Effector CD8-positive, alpha-beta T cell (primary cell): ENCODE measurements around the gene ASIC1.
A peak's percentile ranks its signal among the peaks of the same experiment; 100 is the strongest.

Experiments
- DNase-seq: peaks from one replicate; lab custom pipeline; 2025; lab: John Stamatoyannopoulos, UW

Gene ASIC1

DNA sequence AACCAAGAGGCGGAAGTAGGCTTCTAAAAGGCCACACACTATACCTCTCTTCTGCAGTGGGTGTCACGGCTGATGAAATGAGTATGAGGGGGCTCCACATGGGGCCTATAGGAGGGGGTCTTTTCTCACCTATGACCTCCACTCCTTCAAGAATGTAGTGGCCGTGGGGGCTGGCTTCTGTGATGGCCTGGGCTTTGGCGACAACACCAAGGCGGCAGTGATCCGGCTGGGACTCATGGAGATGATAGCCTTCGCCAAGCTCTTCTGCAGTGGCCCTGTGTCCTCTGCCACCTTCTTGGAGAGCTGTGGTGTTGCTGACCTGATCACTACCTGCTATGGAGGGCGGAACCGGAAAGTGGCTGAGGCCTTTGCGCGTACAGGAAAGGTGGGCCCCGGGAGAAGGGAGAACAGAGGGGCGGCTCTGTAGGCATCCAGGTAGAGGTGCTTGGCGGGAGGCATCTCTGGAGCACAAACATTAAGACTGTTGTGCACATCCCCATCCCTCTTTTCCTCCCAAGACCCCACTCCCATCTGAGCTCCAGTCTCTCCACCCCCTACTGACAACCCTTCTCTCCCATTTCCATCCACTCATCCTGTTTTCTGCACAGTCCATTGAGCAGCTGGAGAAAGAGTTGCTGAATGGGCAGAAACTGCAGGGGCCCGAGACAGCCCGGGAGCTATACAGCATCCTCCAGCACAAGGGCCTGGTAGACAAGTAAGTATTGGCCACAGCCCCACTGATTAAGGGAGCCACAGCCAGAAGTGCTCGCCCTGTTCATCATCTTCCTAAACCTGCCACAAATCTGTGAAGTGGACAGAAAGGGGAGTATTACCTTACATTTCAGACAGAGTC is 50.2 kb downstream of the ASIC1 start:
- DNase-seq: no peak

DNA sequence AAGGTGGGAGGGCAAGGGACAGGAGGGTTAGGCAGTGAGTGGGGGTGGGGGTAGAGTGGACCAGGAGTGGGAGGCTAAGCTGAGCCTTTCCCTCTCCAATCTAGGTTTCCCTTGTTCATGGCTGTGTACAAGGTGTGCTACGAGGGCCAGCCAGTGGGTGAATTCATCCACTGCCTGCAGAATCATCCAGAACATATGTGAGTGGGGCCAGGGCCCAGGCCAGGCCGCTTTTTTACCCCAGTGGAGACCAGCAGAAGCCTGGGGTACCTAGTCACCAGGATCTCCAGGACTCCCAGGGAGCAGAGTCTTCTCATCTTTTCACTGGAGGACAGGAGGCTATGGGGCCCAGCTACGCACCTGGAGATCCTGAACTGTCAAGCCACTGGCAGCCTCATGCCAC is 51.9 kb downstream of the ASIC1 start:
- DNase-seq: no peak

DNA sequence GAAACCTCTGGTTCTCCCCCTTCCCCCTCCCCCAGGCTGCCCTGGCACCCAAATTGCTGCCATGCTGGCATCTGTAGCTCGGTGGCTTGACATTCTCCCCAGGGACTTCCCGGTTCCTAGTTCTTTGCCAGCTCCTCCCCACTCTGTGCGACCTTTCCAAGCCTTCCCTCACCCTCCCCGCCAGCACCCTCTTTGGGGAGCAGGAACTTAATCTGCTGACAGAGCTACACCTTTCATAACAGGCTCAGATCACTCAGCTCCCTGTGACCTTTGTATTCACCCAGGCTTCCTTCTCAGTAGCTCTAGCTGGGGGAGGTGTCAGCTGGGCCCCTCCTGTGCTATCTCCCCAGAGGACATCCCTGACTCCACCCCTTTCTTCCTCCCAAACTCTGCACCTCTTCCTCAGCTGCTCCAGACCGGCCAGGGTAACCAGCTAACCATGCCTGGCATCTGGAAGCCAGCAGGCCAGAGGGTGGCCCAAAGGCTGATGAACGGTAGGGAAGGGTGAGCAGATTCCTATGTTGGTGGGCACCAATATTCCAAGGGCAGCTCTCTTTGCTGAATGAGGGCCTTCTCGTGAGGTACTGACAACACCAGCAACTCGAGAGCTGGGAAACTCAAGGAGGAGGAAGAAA is 52.8 kb downstream of the ASIC1 start:
- no peak for DNase-seq

DNA sequence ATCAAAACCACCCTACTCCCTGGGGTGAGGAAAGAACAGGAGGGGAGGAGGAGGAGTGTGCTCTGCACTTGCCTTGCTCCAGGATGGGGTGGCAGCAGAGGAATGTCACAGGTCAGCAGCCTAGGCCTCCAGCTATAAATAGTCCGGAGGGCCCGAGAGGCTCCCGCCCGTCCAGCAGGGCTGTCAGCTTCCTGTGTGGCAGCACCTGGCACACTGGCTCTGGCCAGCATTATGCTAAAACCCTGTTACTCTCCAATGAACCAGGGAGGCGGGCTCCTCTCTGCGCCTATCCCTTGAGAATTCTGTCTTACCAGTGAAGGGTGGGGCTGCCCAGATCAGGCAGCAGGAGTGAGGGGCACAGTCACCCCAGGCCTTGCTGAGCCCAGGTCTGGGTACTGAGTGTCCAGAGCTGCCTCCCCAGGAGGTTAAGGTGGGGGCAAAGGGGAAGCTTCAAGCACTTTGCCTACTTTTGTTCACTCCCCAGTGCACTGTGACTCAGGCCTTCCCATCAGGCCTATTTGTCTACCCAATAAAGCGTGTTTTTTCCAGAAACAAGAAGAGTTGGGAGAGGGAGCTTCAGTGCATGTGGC is 53.5 kb downstream of the ASIC1 start:
- DNase-seq: no peak

DNA sequence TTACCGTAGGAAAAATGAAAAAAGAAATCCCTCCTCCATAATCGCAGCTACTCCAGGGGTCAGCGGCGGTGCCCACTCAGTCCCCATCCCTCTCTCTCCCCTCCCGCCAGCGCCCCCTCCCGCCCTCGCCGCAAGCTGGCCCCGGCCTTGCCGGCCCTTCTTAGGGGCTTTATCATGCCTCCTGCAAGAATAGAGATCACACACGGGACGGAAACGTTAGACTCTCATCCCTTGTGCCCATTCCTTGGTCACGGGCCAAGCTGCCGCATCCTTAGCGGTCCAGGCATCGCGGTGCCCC is 53.9 kb downstream of the ASIC1 start:
- no peak for DNase-seq

DNA sequence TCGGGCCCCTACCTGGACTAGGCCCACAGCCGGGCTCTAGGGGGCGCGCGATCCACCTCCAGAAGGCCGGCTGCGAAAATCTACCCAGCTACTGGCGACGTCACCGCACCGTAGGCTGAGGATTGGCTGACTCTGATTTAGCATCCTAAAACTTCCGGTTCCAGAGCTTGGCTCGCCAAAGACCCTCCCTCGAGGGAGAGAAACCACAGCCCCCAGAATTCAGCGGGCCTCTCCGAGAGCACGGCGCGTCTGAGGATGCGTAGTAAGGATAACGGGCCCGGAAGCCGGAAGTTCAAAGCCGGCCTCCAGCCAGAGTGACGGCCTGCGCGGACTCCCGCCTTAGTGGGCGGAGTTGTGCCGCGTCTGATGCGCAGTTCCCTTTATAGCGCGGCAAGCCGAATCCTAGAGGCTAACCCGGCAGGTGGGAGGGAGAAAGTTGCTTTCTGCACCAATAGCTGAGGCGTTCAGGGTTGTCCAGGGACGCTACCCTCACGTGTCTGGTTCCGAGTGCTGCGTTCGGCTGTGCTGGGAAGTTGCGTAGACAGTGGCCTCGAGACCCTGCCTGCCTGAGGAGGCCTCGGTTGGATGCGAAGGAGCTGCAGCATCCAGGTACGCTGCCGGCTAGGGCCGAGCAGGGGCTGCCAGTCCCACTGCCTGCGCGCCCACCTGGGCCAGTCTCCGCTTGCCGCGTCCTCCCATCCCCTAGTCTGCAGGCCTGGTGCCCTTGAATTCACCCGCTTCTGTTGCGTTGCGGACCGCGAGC is 54.5 kb downstream of the ASIC1 start, which contains the start of gene COX14:
TSS of gene COX14 (plus strand) at position 544 of the 763 bp plus-strand sequence. CDS start 7,808 bp downstream, outside the sequence.
- DNase-seq: peak; percentile 98

DNA sequence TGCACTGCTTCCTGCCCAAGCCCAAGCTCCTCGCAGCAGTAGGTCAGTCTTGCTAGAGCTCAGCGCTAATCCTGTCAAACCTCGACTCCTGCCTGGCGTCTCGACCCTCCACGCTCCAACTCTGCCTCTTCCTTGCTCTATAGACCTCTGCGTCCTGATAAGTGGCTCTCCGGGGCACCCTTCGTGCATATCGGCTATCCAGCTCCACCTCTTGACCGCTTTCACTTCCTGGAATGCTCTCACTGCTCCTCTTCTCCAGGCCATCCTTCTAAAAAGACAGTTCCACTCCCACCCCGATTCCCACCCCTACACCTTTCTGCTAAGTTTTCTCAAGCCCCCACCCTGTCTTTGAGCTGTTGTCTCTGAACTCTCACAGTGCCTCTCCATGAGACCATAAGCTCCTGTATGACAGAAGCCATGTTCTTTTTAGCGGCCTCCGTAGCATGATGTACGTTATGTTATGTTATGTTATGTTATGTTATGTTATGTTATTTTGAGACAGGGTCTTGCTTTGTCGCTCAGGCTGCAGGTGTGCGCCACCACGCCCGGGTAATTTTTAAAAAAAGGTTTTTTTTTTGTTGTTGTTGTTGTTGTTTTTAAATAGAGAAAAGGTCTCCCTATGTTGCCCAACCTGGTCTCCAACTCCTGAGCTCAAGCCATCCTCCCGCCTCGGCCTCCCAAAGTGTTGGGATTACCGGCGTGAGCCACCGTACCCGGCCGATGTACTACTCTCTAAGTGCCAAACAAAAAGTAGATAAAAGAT is 55.2 kb downstream of the ASIC1 start:
- no peak for DNase-seq

DNA sequence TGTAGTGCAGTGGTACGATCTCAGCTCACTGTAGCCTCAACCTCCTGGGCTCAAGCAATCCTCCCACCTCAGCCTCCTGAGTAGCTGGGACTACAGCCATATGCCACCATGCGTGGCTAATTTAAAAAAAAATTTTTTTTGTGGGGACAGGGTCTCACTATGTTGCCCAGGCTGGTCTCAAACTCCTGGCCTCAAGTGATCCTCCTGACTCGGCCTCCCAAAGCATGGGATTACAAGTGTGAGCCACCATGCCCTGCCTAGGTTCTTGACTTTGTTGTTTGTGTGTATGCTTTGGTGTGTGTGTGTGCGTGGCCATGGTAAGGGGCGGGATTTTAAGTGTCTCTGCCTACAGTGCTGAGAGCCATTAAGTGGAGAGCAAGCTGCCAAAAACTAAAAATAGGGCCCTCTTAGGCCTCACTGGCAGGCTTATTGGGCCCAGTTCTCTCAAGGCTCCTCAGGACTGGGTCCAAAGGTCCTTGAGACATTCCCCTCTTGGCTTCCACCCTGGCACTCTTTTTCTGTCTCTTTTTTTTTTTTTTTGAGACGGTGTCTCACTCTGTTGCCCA is 59.7 kb downstream of the ASIC1 start:
- no peak for DNase-seq

DNA sequence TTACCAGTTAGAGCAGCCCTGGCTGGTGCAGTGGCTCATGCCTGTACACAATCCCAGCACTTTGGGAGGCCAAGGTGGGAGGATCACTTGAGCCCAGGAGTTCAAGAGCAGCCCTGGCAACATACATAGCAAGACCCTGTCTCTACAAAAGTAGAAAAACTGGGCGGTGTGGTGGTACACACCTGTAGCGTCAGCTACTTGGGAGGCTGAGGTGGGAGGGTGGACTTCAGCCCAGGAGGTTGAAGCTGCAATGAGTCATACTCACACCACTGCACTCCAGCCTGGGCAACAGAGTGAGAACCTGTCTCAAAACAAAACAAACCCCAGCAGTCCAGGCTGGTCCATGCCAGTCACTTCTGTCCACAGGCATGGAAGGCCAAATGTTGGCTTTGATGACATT is 62.0 kb downstream of the ASIC1 start:
- no peak for DNase-seq

DNA sequence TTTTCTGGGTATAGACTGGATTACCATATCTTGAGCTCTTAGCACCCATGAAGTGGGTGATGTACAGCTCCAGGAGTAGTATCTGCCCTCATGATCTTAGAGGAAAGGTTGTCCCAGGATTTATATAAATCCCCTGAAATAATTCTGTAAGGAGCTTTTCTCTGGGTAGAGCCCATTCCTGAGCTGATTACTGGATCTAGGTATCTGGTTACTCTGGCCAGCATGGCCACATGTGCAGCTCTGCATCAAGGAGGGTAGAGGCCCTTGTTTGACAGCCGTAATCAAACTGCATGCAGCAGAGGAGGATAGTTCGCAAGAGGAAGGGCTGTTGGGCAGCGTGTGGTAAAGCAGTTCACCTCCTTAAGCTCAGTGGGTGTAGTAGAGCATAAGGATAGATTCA is 63.1 kb downstream of the ASIC1 start:
- no peak for DNase-seq

DNA sequence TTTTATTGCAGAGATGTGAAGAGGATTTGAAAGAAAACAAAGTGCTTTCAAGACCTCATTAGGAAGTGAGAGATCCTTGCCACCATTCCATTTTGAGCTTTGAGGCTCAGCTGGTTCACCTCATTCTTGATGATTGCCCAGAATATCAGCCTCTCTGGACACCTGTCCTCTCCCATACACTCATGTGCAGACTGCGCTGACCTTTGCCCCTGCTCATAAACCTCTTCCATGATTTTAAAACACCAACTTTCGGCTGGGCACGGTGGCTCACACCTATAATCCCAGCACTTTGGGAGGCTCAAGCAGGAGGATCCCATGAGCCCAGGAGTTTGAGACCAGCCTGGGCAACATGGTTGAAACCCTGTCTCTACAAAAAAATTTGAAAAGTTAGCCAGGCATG is 63.6 kb downstream of the ASIC1 start:
- DNase-seq: no peak

DNA sequence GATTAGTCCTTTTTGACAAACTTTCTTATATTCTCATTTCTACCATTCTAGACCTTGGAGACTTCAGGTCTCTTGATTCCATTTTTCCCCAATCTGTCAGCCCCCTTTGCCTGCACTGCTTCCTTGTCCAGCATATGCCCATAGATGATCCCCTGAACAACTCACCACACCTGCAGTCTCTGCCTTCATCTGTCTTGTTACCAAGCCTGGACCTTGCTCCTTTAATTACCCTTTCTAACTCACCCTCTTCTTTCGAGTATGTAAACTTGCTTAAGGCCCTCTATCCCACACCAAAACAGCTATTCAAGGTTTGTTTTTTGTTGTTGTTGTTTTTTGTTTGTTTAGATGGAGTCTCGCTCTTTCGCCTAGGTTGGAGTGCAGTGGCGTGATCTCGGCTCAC is 64.2 kb downstream of the ASIC1 start:
- no peak for DNase-seq

DNA sequence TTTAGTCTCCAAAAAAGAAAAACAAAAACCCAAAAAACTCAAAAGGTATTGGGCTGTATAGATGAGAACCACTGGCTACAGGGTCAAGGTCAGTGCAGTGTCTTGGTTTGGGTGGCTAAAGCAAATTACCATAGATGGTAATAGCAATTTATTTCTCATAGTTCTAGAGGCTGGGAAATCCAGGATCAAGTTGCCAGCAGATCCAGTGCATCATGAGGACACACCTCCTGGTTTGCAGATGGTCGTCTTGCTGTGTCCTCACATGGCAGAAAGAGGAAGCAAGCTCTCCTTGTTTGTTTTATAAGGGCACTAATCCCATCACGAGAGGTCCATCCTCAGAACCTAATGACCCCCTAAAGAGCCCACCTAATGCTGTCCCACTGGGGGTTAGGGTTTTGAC is 65.8 kb downstream of the ASIC1 start:
- no peak for DNase-seq

DNA sequence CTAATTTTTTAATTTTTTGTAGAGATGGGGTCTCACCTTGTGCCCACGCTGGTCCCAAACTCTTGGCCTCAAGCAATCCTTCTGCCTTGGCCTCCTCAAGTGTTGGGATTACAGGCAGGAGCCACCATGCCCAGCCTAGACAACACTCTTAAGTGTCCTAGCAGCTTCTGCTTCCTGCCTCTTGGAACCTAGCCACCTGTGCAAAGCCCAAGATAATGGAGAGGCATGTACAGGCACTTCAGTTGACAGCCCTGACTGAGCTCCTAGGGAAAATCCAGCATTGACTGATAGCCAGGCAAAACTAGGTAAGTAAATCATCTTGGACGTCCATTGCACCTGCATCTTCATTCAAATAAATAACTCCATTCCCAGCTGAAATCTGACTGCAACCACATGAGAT is 70.2 kb downstream of the ASIC1 start:
- no peak for DNase-seq

DNA sequence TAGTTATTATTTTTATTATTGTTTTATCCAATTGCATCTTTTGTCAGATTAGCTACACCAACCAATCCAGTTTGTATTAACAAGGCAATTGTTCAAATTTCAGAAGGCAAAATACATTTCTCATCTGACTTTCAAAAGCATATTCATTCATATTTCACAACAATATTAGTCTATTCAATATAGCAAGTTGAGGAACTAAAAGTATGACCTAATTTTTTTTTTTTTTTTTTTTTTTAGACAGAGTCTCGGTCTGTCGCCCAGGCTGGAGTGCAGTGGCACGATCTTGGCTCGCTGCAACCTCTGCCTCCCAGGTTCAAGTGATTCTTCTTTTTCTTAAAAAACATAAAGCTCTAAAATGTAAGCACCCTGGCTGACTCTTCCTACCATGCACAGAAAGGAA is 71.9 kb downstream of the ASIC1 start:
- no peak for DNase-seq

DNA sequence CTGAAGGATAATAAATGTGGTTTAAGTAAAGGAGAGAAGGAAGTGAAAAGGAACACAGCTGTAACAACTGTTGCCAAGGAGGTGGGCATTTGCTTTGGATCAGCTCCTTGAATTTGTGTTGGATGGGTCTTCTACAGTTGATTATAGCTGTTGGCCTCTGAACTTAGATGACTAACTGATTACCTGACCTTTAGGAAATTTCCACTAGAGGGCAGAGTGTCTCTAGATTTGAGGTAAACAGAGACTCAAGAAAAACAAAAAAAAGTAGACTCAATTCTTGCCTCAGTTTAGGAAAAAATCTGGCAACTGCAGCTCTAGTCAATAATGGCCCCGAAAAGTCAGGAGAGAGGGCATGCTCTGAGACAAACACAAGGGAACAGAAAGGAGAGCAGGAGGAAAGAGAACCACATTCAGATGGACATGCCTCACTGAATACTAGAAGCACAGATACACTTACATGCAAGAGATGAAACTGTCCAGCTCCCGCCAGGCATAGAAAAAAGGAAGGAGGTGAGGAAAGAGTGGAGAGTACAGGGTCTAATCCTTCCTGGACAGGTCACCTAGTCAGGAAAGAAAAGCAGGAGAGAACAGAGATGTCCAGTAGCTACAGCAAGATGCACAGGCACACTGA is 75.2 kb downstream of the ASIC1 start:
- DNase-seq: no peak
